NCI-H2107 (cell line): Measurements from ENCODE around the gene IL36G.

ENCODE experiments used
- DNase-seq: peaks from one replicate; lab custom pipeline; 2025; lab: John Stamatoyannopoulos, UW

IL36G gene

GRCh38 chr2:113018509-113018908 lies 40.7 kb downstream of the IL36G start:
- no peak for DNase-seq

GRCh38 chr2:113021312-113021711 lies 43.5 kb downstream of the IL36G start:
- no peak for DNase-seq

GRCh38 chr2:113024764-113025163 lies 47.0 kb downstream of the IL36G start:
- no peak for DNase-seq

DNA sequence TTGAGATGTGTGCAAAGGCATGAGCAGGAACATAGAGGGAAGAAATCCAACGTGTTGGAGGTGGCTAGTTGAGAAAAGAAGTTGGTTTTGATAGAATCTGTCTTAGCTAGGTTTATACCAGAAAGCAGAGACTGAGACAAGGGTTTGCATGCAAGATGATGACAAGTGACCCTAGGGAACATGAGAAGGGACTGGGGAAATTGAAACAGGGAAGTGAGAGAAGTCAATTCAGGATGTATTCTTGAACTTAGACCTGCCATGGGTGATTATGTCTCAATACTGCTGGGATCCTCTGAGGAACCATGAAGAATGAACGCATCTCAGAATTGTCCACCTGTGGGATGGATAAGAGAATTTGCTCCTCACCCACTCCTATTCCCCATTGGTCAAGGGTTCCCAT lies 47.9 kb downstream of the IL36G start:
- no peak for DNase-seq

DNA sequence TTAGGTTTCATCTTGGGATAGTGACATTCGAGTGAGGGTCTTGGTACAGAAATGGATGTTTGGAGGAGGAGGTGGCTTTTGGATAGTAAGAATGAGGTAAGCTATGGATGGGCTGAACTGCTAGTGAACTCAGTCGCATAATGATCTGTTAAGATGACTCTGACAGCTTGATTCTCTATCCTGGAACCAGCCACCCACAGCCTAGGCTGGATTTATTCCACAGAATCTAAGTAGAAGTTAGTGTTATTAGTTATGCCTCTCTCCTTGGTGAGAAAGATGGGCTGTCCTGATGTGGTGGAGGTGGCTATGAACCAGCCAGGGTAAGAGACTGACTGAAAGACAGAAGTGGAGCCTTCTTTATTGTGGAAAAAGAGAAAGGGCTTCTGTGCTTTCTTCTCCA lies 49.9 kb downstream of the IL36G start:
- DNase-seq = no peak

DNA sequence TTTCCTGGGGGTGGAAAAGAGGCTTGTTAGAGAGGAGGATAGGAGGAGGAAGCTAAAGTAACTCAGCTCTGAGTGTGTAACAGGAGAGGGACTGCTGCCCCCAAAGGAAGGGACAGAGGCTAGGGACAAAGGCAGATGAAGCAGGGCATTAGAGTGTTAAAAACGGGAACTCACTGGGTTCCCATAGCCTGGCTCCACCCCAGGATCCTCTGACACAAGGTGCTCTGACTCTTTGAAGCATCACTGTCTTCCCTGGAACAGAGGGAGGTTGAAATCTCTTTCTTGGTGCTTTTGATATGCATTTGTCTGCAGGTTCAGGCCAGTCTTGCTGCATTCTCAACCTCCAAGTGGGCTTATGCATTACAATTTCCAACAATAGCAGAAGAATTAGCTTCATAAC lies 50.3 kb downstream of the IL36G start:
- no peak for DNase-seq

DNA sequence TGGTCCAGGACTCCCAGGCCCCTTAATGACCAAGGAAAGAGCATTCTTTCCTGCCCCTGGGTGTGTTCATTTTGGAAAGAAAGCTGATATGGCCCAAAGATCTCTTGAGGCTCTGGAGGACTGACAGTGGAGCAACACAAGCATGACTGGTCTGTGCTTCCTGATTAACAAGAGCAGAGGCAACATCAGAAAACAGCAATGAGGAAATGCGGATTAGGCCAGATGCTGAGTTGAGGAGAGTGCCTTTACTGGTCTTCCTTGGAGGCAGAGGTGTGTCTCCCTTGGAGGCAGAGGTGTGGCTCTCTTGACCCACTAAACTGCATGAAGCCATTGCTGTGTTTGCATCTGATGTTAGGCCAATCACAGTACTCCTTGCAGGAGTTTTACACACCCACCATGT lies 54.9 kb downstream of the IL36G start:
- no peak for DNase-seq

- DNase-seq = no peak
Observed at GRCh38 chr2:113034016-113034415, 56.2 kb downstream of the IL36G start.
